ENCODE results near the gene CNKSR3.

- TF ChIP-seq CTCF (conservative IDR thresholded peaks at IDR 0.05) = no peak
- TF ChIP-seq ZFX (IDR thresholded peaks at IDR 0.05) = no peak
These were observed 168.6 kb downstream of the CNKSR3 start for GRCh38 chr6:154341871-154342270.

All from C4-2B (cell line).